Measurements from ENCODE around the gene COPS6. TPM values are rescaled to one million over a fixed set of nuclear protein-coding genes. Genes with fewer than 3 reads are reported as not detected.

Gene COPS6
- total and polyA plus RNA-seq, 2 of the 4 experiments (the other 2 are of a cell fraction), result 185 to 325 TPM

DNA sequence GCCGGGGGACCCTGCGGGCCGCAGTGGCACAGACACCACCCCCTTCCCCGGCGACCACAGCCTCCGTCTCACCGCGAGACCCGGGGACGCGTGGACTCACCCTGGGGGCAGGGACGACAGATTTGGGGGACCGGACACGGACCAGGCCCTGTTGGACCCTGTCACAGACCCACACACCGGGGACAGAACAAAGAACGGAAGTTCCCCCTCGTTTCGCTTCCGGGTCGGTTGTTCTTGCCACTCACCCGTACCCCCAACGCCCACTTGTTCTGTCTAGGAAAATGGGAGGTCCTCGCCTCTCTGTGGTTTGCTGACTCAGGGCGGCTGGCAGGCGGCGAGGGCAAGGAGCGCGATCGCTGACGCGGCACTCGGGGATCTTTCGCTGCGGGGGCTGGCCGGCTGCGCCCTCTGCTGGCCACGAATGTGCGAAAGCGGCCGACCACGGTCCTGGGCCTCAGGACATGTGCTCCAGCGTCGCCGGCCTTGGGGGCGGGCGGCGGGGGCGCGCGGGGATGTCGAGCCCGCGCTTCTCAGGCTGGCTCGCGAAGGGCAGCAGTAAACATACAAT is 7.2 kb upstream of the COPS6 start, which contains the start of gene ZNF3 (continued):
- no peak for TF ChIP-seq CEBPB (IDR thresholded peaks at IDR 0.05; ENCODE audit: low read depth, low read length)

DNA sequence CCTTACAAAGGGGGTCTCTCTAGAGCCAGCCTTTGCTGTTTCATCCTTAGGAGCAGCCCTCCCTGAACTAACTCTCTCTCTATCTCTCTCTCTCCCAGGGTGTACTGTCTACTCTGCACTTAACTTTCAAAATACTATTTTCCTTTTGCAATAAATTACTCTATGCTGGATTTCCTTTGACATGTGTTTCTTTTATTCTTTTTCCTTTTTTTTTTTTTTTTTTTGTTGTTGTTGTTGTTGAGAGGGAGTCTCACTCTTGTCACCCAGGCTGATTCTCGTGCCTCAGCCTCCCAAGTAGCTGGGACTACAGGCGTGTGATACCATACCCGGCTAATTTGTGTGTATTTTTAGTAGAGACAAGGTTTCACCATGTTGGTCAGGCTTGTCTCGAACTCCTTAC is 5.8 kb upstream of the COPS6 start:
- Histone ChIP-seq H3K9ac (ENCODE audit: low read depth, low read length) (no peak overlapping the region), H3K9me1 (ENCODE audit: insufficient read depth, low read length) (peaks cover 13% of the 10 kb centered on the region), H4K5ac (ENCODE audit: low read depth, low read length) (peak overlapping the region; percentile 41; the same call in 1 of the 2 replicates), H3K23ac (ENCODE audit: low read depth, low read length) (no peak overlapping the region), H3K4me2 (ENCODE audit: low read depth, low read length) (no peak overlapping the region), H3K18ac (ENCODE audit: low read depth, low read length) (no peak overlapping the region), H2AK9ac (replicated peaks; ENCODE audit: low read depth, low read length, poor library complexity) (peak overlapping the region; percentile 65), H2BK5ac (ENCODE audit: low read depth, low read length, poor library complexity, severe bottlenecking) (peak overlapping the region; percentile 26), H3K4me1 (ENCODE audit: control insufficient read depth, insufficient read depth, low read length) (peaks cover 15% of the 10 kb centered on the region), H2BK15ac (ENCODE audit: low read depth, low read length) (peak overlapping the region; percentile 16; the same call in 2 of the 3 replicates), H4K20me1 (ENCODE audit: insufficient read depth, low read length) (peaks cover 21% of the 10 kb centered on the region), H3K27me3 (ENCODE audit: control insufficient read depth, insufficient read depth, low read length) (no peaks in the 10 kb centered on the region), H4K91ac (ENCODE audit: insufficient read depth, low read depth, low read length) (peak overlapping the region; percentile 44), H3K27ac (ENCODE audit: insufficient read depth, low read length) (no peak overlapping the region), H3K36me3 (ENCODE audit: control insufficient read depth, insufficient read depth, low read length) (peaks cover 16% of the 10 kb centered on the region), H2AFZ (replicated peaks; ENCODE audit: low read length, poor library complexity) (peak overlapping the region; percentile 82), H3K4ac (ENCODE audit: low read depth, low read length) (peak overlapping the region; percentile 55; the same call in 1 of the 2 replicates), H2AK5ac (ENCODE audit: low read depth, low read length) (peak overlapping the region; percentile 48), H3K9me3 (ENCODE audit: control insufficient read depth, insufficient read depth, low read length) (no peaks in the 10 kb centered on the region), H3K14ac (replicated peaks; ENCODE audit: low read depth, low read length) (no peak overlapping the region), H4K8ac (ENCODE audit: low read depth in 2 of 2, low read length in 2 of 2) (peak overlapping the region in 1 of 2 experiments; percentile 68; a peak in 1 of 4 replicates), H2BK120ac (ENCODE audit: low read depth, low read length) (peak overlapping the region; percentile 82), H3K4me3 (ENCODE audit: insufficient read depth, low read depth, low read length) (no peak overlapping the region), H3K56ac (ENCODE audit: extremely low read depth, insufficient read depth, low read length) (no peak overlapping the region), H3K79me1 (ENCODE audit: low read depth in 1 of 2, low read length in 2 of 2) (peaks cover 7 to 32% of the 10 kb centered on the region in 2 experiments), H2BK20ac (ENCODE audit: low read depth, low read length) (peak overlapping the region; percentile 57; the same call in 1 of the 2 replicates)
- intact Hi-C loops (cut with micrococcal nuclease), result no loop called here
- dilution Hi-C loops (cut with HindIII; ENCODE audit: low sequenced_read_pairs, unreplicated experiment), result no loop called here
- POLR2A ChIA-PET (ENCODE audit: unreplicated experiment), result no interaction called here
- TF ChIP-seq POLR2A (IDR thresholded peaks at IDR 0.05; ENCODE audit: low read depth, low read length), result no peak
- no peak for TF ChIP-seq CHD1 (IDR thresholded peaks at IDR 0.05; ENCODE audit: low read depth, low read length)
- no peak for TF ChIP-seq FOS (IDR thresholded peaks at IDR 0.05; ENCODE audit: low read depth, low read length)
- TF ChIP-seq NFE2L2 (IDR thresholded peaks at IDR 0.05; ENCODE audit: low read depth, low read length), result no peak
- no peak for TF ChIP-seq MXI1 (IDR thresholded peaks at IDR 0.05; ENCODE audit: borderline replicate concordance, low read depth, low read length)
- TF ChIP-seq MAZ (IDR thresholded peaks at IDR 0.05; ENCODE audit: borderline replicate concordance, low read depth, low read length), result no peak
- no peak for TF ChIP-seq RCOR1 (IDR thresholded peaks at IDR 0.05; ENCODE audit: insufficient replicate concordance, low read length)
- TF ChIP-seq, protein P1, sequence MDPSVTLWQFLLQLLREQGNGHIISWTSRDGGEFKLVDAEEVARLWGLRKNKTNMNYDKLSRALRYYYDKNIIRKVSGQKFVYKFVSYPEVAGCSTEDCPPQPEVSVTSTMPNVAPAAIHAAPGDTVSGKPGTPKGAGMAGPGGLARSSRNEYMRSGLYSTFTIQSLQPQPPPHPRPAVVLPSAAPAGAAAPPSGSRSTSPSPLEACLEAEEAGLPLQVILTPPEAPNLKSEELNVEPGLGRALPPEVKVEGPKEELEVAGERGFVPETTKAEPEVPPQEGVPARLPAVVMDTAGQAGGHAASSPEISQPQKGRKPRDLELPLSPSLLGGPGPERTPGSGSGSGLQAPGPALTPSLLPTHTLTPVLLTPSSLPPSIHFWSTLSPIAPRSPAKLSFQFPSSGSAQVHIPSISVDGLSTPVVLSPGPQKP (IDR thresholded peaks at IDR 0.05; ENCODE audit: borderline replicate concordance, low read depth, low read length), result no peak
- no peak for TF ChIP-seq SMC3 (IDR thresholded peaks at IDR 0.05; ENCODE audit: low read depth, low read length)
- TF ChIP-seq, protein P2, sequence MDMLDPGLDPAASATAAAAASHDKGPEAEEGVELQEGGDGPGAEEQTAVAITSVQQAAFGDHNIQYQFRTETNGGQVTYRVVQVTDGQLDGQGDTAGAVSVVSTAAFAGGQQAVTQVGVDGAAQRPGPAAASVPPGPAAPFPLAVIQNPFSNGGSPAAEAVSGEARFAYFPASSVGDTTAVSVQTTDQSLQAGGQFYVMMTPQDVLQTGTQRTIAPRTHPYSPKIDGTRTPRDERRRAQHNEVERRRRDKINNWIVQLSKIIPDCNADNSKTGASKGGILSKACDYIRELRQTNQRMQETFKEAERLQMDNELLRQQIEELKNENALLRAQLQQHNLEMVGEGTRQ (IDR thresholded peaks at IDR 0.05; ENCODE audit: low read depth, low read length), result no peak
- in situ Hi-C loops (cut with MboI; ENCODE audit: low sequenced_read_pairs), result no loop called here
- DNase-seq, result no peak
- BruUV-seq (replicated peaks), result no TSS peak
- no peak for ATAC-seq (ENCODE audit: low read depth)
- no CpG with 5 or more reads among the region's 4 CpGs for WGBS, 2 experiments (ENCODE audit: extremely low coverage in 2 of 2, insufficient read length in 1 of 2)
- CTCF ChIA-PET, result interaction anchor here (0.6 kb wide), 1 partner anchor 132 kb away, joined by 6 read pairs; no protein-coding TSS in a partner anchor
